ENCODE results near the gene PDPK1. TPM values are rescaled to one million over a fixed set of nuclear protein-coding genes. Genes with fewer than 3 reads are reported as not detected.

PDPK1 gene
- total and polyA plus RNA-seq, 9 donors: 14.6 to 53.2 (median 35.6) TPM

DNA sequence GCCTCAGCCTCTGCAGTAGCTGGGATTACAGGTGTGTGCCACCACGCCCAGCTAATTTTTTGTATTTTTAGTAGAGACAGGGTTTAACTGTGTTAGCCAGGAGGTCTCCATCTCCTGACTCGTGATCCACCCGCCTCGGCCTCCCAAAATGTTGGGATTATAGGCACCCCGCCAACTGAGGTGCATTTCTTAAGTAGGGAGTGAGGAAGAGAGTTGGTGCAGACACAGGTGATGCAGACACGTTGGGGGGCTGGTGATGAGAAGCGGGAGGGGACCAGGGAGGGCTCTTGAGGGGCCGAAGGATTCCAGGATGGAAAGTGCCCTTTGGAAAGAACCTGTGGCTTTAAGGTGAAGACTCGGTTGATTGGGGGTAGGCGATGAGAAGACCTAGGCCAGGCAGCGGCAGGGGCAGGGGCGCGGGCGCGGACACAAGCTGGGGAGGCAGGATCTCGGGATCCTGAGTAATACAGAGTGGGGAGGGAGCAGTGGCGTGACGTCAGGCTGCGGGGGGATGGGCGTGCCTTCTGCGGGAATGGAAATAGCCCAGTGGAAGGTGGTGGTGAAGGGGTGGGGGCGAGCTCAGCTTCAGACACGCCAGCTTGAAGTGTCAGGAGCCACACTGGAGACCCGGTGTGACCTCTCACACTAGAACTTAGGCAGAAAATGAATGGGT is 26.6 kb upstream of the PDPK1 start:
- 26 to 29% (median 27%) methylated on average over 24 of the region's 24 CpGs for WGBS, 3 donors
- Histone ChIP-seq H3K4me3 (no peak overlapping the region), H3K9me3 (no peaks in the 10 kb centered on the region), H3K4me1 (ENCODE audit: insufficient read depth) (peaks cover 9% of the 10 kb centered on the region), H3K36me3 (no peaks in the 10 kb centered on the region), H3K27me3 (no peaks in the 10 kb centered on the region), H3K27ac (no peak overlapping the region)
- no peak for TF ChIP-seq EP300 (IDR thresholded peaks at IDR 0.05)
- TF ChIP-seq POLR2A (IDR thresholded peaks at IDR 0.05): no peak
- TF ChIP-seq, protein P1, sequence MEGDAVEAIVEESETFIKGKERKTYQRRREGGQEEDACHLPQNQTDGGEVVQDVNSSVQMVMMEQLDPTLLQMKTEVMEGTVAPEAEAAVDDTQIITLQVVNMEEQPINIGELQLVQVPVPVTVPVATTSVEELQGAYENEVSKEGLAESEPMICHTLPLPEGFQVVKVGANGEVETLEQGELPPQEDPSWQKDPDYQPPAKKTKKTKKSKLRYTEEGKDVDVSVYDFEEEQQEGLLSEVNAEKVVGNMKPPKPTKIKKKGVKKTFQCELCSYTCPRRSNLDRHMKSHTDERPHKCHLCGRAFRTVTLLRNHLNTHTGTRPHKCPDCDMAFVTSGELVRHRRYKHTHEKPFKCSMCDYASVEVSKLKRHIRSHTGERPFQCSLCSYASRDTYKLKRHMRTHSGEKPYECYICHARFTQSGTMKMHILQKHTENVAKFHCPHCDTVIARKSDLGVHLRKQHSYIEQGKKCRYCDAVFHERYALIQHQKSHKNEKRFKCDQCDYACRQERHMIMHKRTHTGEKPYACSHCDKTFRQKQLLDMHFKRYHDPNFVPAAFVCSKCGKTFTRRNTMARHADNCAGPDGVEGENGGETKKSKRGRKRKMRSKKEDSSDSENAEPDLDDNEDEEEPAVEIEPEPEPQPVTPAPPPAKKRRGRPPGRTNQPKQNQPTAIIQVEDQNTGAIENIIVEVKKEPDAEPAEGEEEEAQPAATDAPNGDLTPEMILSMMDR (IDR thresholded peaks at IDR 0.05): no peak
- peak; percentile 80 to 91 (median 87) for DNase-seq
- intact Hi-C loops (cut with DNase I): no loop called here

DNA sequence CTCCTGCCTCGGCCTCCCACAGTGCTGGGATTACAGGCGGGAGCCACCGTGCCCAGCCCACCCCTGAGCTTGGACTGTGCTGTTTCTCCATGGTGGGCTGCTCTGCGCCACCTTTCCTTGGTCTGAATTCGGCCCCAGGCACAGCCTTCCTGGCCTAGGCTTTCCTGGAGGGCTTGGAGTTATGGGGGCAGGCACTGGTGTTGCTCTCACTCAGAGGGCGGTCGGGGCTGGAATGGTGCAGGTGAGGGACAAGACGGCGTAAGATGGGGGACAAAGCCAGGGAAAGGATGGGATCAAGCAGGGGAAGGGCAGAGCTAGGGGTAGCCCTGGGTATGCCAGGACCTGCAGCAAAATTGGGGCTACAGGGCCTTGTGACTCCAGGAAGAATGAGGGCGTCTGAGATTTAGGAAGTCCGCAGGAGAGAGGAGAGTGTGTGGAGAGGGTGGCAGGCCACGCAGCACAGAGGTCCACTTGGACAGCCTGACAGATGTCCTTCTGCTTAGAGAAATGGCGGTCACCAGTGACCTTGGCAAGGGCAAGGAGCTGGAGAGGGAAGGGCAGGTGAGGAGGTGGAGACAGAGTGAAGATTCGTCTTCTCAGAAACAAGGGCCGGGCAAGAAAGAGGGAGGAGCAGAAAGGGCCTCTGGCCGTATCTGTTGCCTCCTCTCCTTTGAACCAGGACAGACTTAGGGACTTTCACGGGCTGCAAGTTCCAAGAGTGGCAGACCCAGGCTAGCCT is 25.7 kb upstream of the PDPK1 start:
- Histone ChIP-seq H3K4me3 (no peak overlapping the region), H3K9me3 (no peaks in the 10 kb centered on the region), H3K27me3 (no peaks in the 10 kb centered on the region), H3K4me1 (ENCODE audit: insufficient read depth) (peaks cover 17% of the 10 kb centered on the region), H3K36me3 (no peaks in the 10 kb centered on the region), H3K27ac (no peak overlapping the region)
- TF ChIP-seq POLR2A (IDR thresholded peaks at IDR 0.05): no peak
- no peak for TF ChIP-seq EP300 (IDR thresholded peaks at IDR 0.05)
- TF ChIP-seq, protein P1 (IDR thresholded peaks at IDR 0.05): no peak
- intact Hi-C loops (cut with DNase I): no loop called here
- 85 to 91% (median 90%) methylated on average over 17 of the region's 17 CpGs for WGBS, 3 donors
- peak in 2 of 5 donors; percentile 20 to 34 for DNase-seq

DNA sequence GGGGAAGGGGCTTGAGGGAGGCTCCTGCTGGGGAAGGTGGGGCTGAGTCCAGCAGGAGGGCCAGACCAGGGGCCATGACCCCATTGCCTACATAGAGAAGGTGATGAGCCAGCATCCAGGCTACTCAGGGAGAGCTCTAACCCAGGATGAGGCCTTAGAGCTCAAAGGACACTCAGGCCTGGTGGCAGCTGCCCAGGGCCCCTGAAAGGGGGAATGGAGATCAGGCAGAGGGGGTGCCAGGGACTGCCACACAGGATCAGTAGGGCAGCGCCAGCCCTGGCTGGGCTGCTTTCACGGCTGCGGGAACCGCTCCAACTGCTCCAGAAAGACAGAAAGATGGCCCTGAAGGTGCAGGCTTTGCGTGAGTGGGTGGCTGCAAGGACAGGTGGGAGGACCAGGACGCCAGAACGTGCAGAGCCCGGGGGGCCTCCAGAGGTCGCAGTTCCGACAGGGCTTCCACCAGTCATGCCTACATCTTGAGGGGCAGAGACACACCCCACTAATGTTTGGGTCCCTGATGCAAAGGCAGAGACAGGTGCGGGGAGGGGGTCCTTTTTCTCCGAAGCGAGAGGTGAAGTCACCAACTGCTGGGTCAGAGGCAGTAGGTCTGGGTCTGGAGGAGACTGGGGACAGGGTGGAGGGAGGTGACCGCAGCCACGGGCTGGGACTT is 25.0 kb upstream of the PDPK1 start:
- Histone ChIP-seq H3K27ac (peak overlapping the region; percentile 94 to 96), H3K4me3 (peak overlapping the region; percentile 92), H3K9me3 (no peaks in the 10 kb centered on the region), H3K27me3 (no peaks in the 10 kb centered on the region), H3K36me3 (no peaks in the 10 kb centered on the region), H3K4me1 (ENCODE audit: insufficient read depth) (peaks cover 18% of the 10 kb centered on the region)
- intact Hi-C loops (cut with DNase I): no loop called here
- TF ChIP-seq POLR2A (IDR thresholded peaks at IDR 0.05): no peak
- TF ChIP-seq EP300 (IDR thresholded peaks at IDR 0.05): no peak
- TF ChIP-seq, protein P1 (IDR thresholded peaks at IDR 0.05): no peak
- WGBS, 3 donors: 27 to 38% (median 31%) methylated on average over 15 of the region's 15 CpGs
- peak in 3 of 5 donors; percentile 50 to 62 (median 57) for DNase-seq

DNA sequence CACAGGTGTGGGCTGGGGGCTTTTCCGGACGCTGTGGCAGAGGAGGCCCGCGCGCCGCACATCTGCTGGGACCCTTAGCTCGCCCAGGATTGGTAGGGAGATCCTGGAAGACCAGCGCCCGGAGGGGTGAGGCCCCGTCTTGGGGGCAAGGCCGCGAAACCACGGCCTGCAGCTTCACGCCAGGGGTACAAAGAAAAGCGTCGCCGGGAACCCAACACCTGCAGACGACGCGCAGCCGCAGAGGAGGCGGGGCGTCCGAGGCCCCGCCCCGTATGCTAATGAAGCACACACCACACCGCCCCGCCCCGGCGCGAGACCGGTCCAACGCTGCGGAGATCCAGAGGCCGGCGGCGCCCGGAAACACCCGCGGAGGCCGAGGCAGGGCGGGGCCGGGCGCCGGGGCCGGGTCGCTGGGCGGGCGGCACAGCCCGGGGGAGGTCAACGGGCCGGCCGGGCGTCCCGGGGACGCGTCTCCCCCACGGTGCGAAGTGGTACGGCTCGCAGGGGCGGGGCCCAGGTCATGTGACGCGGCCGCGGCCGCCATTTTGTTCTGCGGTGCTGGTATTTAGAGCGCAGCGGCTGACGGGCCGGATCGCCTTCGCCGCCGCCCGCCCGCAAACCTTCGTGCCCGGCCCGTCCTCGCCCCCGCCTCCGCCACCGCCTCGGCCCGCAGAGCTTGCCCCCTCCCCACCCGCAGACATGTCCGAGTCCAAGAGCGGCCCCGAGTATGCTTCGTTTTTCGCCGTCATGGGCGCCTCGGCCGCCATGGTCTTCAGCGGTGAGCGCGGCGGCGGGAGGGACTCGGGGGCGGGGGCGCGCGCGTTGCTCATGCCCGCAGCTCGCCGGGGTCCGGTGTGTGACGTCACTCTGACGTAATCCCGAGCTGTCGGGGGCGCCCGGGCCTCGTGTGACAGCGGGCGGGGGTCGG is 24.2 kb upstream of the PDPK1 start, which contains the start of gene ATP6V0C:
ATP6V0C (plus strand) TSS at position 548 of the 928 bp plus-strand sequence; CDS start at position 700, 152 bp downstream.
- H3K4me3 ChIP-seq: peak within 1 kb of the TSS; percentile 92
- no peaks in the 10 kb centered on the region for H3K27me3 ChIP-seq
- intact Hi-C loops (cut with DNase I): no loop called here
- H3K9me3 ChIP-seq: no peaks in the 10 kb centered on the region
- peak; percentile 87 for TF ChIP-seq POLR2A (IDR thresholded peaks at IDR 0.05)
- TF ChIP-seq, protein P1 (IDR thresholded peaks at IDR 0.05): no peak
- H3K36me3 ChIP-seq: no peaks in the 10 kb centered on the region
- peaks cover 23% of the 10 kb centered on the region for H3K4me1 ChIP-seq (ENCODE audit: insufficient read depth)
- WGBS, 3 donors: 1 to 2% (median 1%) methylated on average over 53 to 122 of the region's 122 CpGs
- DNase-seq: peak; percentile 89 to 95 (median 93)
- peak within 1 kb of the TSS; percentile 94 to 96 for H3K27ac ChIP-seq

Data from ovary (tissue), 9 donors.